ENCODE data around the gene ARHGAP8.

The ARHGAP8 gene

GRCh38 chr22:44807232-44807631 lies 54.9 kb downstream of the ARHGAP8 start:
- DNase-seq = no peak

GRCh38 chr22:44807915-44808690 lies 55.7 kb downstream of the ARHGAP8 start:
- no peak for DNase-seq

DNA sequence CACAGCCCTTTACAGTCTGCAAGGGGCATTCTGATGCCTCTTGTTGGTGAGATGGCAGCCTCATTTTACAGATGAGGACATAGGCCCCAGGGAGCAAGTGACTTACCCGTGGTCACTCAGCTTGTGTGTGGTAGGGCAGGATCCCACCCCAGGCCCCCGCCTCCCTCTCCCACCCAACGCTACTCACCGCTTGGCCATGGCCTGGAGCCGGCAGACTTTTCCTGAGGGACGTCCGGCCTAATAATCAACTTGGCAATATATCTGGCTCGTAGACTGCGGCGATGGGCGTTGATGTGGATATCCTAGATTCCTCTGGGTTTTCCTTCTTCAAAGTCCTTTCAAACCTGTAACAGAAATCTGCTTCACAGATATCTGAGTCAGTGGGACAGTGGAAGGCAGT lies 57.1 kb downstream of the ARHGAP8 start:
- no peak for DNase-seq

GRCh38 chr22:44811141-44811540 lies 58.8 kb downstream of the ARHGAP8 start:
- no peak for DNase-seq

- DNase-seq = no peak
Observed at GRCh38 chr22:44813416-44813815, 61.0 kb downstream of the ARHGAP8 start.

DNA sequence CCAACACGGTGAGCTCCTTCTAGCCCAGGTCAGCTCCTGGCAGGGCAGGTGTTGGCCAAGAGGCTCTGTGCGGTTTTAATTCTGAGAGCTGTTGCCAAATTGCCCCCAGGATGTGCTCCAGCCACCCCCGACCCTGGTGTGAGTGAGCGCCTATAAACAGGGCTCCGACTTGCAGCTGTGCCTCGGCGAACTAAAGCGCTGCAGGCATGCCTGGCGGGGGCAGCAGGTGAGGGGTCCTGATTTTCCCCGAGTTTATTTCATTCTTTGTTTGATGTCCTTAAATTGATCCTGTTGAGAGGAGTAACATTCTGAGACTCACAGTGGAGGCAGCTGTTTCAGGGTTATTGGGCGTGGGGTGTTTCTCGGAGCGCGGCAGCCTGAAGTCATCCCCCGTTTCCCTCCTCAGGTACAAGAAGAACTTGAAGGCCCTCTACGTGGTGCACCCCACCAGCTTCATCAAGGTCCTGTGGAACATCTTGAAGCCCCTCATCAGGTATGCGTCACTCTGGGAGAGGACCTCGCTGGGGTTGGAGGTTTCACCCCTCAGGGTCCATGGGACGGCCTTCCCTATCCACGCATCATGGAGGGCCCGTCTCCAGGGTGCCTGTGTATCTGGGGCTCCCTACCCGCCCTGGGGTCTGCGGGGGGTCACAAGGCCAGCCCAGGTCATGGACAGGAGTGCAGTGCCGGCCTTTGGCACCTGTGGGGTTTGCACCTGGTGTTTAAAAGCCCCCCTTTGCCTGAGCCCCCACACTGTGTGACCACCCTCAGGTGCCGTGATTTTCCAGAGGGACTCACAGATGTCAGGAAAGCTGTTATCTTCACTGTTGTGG lies 62.1 kb downstream of the ARHGAP8 start:
- DNase-seq = no peak

GRCh38 chr22:44815099-44816070 lies 63.0 kb downstream of the ARHGAP8 start:
- no peak for DNase-seq

DNA sequence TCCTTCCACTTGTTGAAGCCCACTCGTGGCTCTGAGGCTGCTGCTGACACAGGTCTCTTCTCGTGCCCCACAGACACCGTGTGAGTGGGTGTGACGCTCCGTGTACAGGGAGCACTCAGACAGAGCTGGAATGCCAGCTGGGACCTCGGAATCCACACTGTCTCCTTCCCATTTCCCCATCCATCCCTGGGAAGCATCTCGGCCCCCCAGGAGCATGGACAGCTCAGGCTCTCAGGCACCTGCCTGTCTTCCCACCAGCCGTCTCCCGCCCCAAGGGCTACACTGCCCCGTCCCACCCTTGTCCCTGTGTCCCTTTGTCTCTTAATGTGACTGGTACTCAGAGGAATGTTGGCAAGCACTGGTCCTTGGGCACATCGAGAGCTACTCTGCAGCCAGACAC lies 63.8 kb downstream of the ARHGAP8 start:
- no peak for DNase-seq

DNA sequence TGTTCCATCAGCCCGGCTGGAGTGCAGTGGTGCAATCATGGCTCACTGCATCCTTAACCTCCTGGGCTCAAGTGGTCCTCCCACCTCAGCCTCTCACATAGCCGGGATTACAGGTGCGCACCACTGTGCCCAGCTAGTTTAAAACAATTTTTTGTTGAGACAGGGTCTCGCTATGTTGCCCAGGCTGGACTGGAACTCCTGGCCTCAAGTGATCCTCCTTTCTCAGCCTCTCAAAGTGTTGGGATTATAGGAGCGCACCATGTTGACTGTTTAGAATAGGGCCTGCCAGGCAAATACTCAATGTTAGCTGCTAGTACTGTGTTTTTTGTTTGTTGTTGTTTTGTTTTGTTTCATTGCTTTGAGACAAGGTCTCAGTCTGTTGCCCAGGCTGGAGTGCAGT lies 66.4 kb downstream of the ARHGAP8 start:
- DNase-seq = no peak

DNA sequence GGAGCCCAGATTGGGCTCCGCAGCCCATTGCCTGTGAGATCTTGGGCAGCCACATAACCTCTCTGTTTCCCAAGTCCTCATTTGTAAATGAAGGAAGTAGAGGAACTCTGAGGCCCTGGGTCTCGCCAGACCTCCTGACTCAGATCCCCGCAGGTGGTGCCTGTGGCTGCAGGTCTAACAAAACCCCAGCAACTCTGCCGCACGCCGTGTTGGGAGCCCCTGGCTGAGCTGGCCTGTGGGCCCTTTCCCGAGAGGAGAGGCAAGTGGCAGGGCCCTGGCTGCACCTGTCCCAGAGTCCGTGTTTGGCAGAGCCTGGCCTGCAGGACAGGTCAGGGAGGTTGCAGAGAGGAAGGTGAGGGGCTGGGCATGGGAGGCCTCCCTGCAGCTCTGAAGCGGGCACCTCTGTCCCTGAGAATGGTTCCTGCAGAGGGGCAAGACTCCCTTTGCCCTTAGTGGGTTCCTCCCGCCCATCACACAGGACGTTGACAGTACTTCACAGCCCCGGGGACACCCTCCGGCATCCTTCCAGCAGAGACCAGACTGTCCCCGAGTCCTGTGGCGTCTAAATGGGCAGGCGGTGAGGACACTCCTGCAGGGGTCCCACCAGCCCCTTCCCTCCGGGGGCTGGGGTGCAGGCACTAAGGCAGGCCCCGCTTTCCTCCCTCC lies 67.7 kb downstream of the ARHGAP8 start:
- DNase-seq = no peak

- DNase-seq = no peak
Observed at GRCh38 chr22:44821741-44822475, 69.5 kb downstream of the ARHGAP8 start.

- no peak for DNase-seq
Observed at GRCh38 chr22:44822534-44822933, 70.2 kb downstream of the ARHGAP8 start.

DNA sequence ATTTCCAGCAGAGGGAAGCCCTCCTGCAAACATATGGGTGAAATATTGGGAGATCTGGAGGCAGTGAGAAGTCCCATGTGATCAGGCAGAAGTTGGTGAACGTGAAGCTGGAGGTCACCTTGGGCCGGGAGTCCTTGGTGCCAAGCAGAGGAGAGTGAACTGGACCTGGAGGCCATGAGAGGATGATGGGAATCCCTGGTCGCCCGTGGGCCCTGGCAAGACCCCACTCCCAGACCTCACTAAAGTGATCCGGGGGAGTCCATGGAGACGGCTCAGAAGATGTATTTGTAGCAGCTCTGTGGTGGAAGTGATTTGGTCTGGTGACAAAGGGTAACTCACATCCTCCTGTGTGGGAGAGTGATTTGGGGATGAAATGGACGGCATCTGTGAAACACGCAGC lies 71.0 kb downstream of the ARHGAP8 start:
- no peak for DNase-seq

GRCh38 chr22:44823806-44824205 lies 71.4 kb downstream of the ARHGAP8 start:
- DNase-seq = no peak

GRCh38 chr22:44824271-44824670 lies 71.9 kb downstream of the ARHGAP8 start:
- DNase-seq = no peak

DNA sequence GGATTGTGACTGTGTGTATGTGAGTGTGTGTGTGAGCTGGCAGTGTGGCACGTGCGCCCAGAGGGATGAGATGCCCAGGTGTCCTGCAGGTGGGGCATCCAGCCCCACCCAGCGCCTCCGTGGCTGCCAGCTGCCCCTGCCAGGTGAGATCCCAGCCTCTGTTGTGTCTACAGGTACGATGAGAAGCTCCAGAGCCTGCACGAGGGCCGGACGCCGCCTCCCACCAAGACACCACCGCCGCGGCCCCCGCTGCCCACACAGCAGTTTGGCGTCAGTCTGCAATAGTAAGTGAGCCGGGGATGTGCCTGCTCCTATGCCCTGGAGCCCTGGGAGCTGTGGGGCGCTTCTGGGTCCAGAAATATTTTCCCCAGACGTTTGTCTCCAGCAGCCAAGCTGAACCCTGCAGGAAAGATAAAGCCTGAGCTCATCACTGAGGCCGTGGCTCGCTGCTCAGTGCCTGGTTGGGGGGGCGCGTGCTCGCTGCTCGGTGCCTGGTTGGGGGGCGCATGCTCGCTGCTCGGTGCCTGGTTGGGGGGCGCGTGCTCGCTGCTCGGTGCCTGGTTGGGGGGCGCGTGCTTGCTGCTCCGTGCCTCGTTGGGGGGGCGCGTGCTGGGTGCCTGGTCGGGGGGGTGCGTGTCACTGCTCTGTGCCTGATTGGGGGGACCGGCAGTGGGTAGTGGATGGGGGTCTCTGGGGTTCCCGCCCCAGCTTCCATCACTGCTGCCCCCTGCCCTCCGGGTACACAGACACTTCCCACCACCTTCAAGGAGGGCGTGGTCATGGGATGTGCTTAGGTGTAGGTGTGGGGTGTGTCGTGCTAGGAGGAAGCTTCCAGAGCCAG lies 73.2 kb downstream of the ARHGAP8 start:
- no peak for DNase-seq

GRCh38 chr22:44827666-44828190 lies 75.4 kb downstream of the ARHGAP8 start:
- DNase-seq = no peak

- peak; percentile 0 for DNase-seq
Observed at GRCh38 chr22:44828193-44828592, 75.8 kb downstream of the ARHGAP8 start.

DNA sequence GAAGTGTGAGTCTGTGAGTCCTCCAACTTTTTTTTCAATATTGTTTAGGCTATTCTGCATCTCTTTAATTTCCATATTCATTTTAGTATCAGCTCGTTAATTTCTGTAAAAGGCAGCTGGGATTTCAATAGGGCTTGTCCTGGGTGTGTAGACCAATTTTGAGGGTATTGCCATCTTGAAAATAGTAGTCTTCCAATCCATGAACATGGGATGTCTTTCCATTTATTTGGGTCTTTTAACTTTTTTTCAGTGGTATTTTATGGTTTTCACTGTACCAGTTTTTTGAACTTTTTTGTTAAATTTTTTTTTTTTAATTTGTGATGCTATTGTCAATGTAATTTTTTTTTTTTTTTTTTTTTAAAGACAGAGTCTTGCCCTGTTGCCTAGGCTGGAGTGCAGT lies 79.5 kb downstream of the ARHGAP8 start:
- no peak for DNase-seq

DNA sequence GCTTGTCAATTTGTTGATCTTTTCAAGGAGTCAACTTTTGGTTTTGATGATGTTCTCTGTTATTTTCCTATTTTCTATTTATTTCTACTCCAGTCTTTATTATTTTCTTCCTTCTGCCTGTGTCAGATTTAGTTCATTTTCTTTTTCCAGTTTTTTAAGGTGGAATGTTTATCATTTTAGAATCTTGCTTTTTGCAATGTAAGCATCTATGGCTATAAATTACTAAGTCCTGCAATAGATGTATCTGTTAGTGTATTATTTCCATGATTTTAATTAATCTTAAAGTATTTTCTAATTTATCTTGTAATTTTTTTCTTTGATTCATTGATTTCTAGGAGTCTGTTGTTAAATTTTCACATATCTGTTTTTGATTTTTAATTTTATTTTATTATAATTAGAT lies 81.7 kb downstream of the ARHGAP8 start:
- no peak for DNase-seq

DNA sequence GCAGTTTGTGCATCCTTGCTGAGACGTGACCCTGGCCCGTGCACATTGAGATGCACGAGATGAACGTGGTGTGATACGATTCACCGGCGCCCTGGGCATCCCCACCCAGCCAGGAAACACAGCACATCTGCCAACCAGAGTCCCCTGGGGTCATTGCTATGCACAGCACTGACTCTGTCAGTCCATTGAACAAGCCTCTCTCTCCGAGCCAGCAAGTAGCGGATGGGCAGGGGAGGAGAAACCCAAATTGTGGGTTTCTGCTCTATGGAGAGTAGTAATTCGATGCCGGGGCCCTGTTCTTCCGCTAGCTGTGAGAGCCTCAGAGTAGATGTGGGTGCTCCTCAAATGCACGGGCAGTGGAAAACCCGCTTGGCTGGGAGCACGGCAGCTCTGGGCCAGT lies 85.1 kb downstream of the ARHGAP8 start:
- no peak for DNase-seq
